Spleen (tissue), 11 donors: ENCODE data around the gene CD248. TPM values are rescaled to one million over a fixed set of nuclear protein-coding genes. Genes with fewer than 3 reads are reported as not detected.

Source experiments
- DNase-seq: peaks from one replicate; pipeline ENCODE4 v3.0.0-alpha.2; 2020
- H3K27ac ChIP-seq, 8 donors: fragments of 200-600 bp; sonication (generic) in 7 of 8; 1 replicate in 4 of 8; 2 replicates in 4 of 8; pipeline versions ENCODE4 v1.5.0 to v1.8.0; 2016 to 2021; ENCODE audit warnings: inconsistent platforms in 4 of 8, mild to moderate bottlenecking in 4 of 8, moderate library complexity in 1 of 8
- H3K27me3 ChIP-seq, 7 donors: fragments of 200-600 bp; sonication (generic) in 6 of 7; replicated peaks in 1 of 7; 1 replicate in 4 of 7; 2 replicates in 3 of 7; pipeline versions ENCODE4 v1.5.0 to v1.8.0; 2016 to 2021; ENCODE audit warnings: inconsistent platforms in 3 of 7, mild to moderate bottlenecking in 1 of 7
- H3K36me3 ChIP-seq, 6 donors: fragments of 200-600 bp; sonication (generic) in 5 of 6; 1 replicate in 4 of 6; 2 replicates in 2 of 6; pipeline versions ENCODE4 v1.5.0 to v1.8.0; 2016 to 2021; ENCODE audit warnings: inconsistent platforms in 2 of 6
- H3K4me1 ChIP-seq, 6 donors: fragments of 200-600 bp; sonication (generic) in 5 of 6; 1 replicate in 3 of 6; 2 replicates in 3 of 6; pipeline versions ENCODE4 v1.5.0 to v1.8.0; 2016 to 2021; ENCODE audit warnings: inconsistent platforms in 3 of 6
- H3K4me3 ChIP-seq, 8 donors: fragments of 200-600 bp; sonication (generic) in 7 of 8; 1 replicate in 4 of 8; 2 replicates in 4 of 8; pipeline versions ENCODE4 v1.5.0 to v1.8.0; 2016 to 2021; ENCODE audit warnings: inconsistent platforms in 4 of 8, mild to moderate bottlenecking in 4 of 8, moderate library complexity in 2 of 8
- H3K9me3 ChIP-seq, 8 donors: fragments of 200-600 bp; sonication (generic) in 7 of 8; 1 replicate in 4 of 8; 2 replicates in 4 of 8; pipeline versions ENCODE4 v1.5.0 to v1.8.0; 2016 to 2021; ENCODE audit warnings: inconsistent platforms in 4 of 8
- POLR2A ChIP-seq, 3 donors: fragments of 450-650 bp; IDR thresholded peaks; one replicate each; pipeline ENCODE4 v1.5.1; 2017; ENCODE audit warnings: antibody characterized with exemption in 3 of 3, mild to moderate bottlenecking in 1 of 3
- POLR2AphosphoS5 ChIP-seq, 3 donors: sonication (generic); formaldehyde crosslinking; IDR thresholded peaks; one replicate each; pipeline ENCODE4 v1.5.1; 2017; ENCODE audit warnings: antibody characterized with exemption in 3 of 3
- WGBS, 5 donors: extraction: QIAGEN DNeasy Blood & Tissue Kit in 3 of 5; methylation state at CpG; one replicate each; pipeline versions ENCODE4 v1.1.5 to v1.1.7; 2013 to 2018; 5-methylcytosine and 5-hydroxymethylcytosine counted together
- intact Hi-C: fragments of 100-400 bp; cut with DNase I; formaldehyde crosslinking; loops from one replicate; pipeline ENCODE4 v1.15.0; 2023; ENCODE audit warnings: low total_unique reads
- polyA plus RNA-seq, 3 donors: library from polyadenylated mRNA; stranded (reverse); fragments of 200-250 nt; gene quantifications; one replicate each; pipeline ENCODE4 v1.2.1, GENCODE V29; 2013
- total RNA-seq, 7 donors: library from RNA; depleted of rRNA in 3 of 7; stranded (reverse); fragments of >200 nt in 3 of 7; fragmentation: NEBNext Ultra II Directional in 4 of 7; extraction: Animal tissue kit (Norgen Biotek cat#: 25700) in 4 of 7; gene quantifications; one replicate each; pipeline versions ENCODE4 v1.1.0 to v1.2.1, GENCODE V29; 2016 to 2021
- TF ChIP-seq, protein P1 (sequence below), 11 experiments: fragments of 200-600 bp in 7 of 11; fragments of 450-650 bp in 4 of 11; sonication (generic) in 4 of 11; IDR thresholded peaks in 8 of 11; conservative IDR thresholded peaks in 3 of 11; 1 replicate in 7 of 11; 2 replicates in 4 of 11; pipeline versions ENCODE4 v1.4.0 to v1.8.0; 2016 to 2021; ENCODE audit warnings: antibody characterized with exemption in 11 of 11, inconsistent platforms in 4 of 11, mild to moderate bottlenecking in 1 of 11
- donor health status: healthy with polysubstance abuse.
- donor health status: DM: no; HTN: no; CAD: no; lungs with moderate emphysema.
- donor health status: DM: no; HTN: no; CAD: no.
- donor health status: Bipolar disorder and iron deficiency.
- donor health status: healthy.
- donor health status: DM: no; HTN: no; CAD: no.
- donor health status: DM: yes; HTN: yes; CAD: no.

The CD248 gene
- total and polyA plus RNA-seq, 10 donors: 1.7 to 15.7 (median 4.9) TPM

GRCh38 chr11:66294626-66295620 lies 21.9 kb downstream of the CD248 start:
- intact Hi-C loops: no loop called here
- no peak overlapping the region for H3K4me3 ChIP-seq
- no peaks in the 10 kb centered on the region for H3K36me3 ChIP-seq
- TF ChIP-seq POLR2AphosphoS5 (IDR thresholded peaks at IDR 0.05): no peak
- TF ChIP-seq, protein P1, sequence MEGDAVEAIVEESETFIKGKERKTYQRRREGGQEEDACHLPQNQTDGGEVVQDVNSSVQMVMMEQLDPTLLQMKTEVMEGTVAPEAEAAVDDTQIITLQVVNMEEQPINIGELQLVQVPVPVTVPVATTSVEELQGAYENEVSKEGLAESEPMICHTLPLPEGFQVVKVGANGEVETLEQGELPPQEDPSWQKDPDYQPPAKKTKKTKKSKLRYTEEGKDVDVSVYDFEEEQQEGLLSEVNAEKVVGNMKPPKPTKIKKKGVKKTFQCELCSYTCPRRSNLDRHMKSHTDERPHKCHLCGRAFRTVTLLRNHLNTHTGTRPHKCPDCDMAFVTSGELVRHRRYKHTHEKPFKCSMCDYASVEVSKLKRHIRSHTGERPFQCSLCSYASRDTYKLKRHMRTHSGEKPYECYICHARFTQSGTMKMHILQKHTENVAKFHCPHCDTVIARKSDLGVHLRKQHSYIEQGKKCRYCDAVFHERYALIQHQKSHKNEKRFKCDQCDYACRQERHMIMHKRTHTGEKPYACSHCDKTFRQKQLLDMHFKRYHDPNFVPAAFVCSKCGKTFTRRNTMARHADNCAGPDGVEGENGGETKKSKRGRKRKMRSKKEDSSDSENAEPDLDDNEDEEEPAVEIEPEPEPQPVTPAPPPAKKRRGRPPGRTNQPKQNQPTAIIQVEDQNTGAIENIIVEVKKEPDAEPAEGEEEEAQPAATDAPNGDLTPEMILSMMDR (IDR thresholded peaks at IDR 0.05 in 8 of 11, conservative IDR thresholded peaks at IDR 0.05 in 3 of 11): no peak
- TF ChIP-seq POLR2A (IDR thresholded peaks at IDR 0.05): no peak
- H3K9me3 ChIP-seq: no peaks in the 10 kb centered on the region
- DNase-seq: no peak
- H3K27ac ChIP-seq: no peak overlapping the region
- H3K4me1 ChIP-seq: peaks cover 3 to 28% (median 16%) of the 10 kb centered on the region in 6 donors
- WGBS, 5 donors: 80 to 87% (median 82%) methylated on average over 53 to 123 of the region's 123 CpGs
- peaks cover 0 to 73% (median 37%) of the 10 kb centered on the region in 7 donors for H3K27me3 ChIP-seq

- peaks cover 7 to 35% (median 24%) of the 10 kb centered on the region in 6 donors for H3K4me1 ChIP-seq
- 80 to 92% (median 82%) methylated on average over 20 to 30 of the region's 30 CpGs for WGBS, 5 donors
- intact Hi-C loops: no loop called here
Measured at GRCh38 chr11:66293777-66294625, 22.8 kb downstream of the CD248 start.

DNA sequence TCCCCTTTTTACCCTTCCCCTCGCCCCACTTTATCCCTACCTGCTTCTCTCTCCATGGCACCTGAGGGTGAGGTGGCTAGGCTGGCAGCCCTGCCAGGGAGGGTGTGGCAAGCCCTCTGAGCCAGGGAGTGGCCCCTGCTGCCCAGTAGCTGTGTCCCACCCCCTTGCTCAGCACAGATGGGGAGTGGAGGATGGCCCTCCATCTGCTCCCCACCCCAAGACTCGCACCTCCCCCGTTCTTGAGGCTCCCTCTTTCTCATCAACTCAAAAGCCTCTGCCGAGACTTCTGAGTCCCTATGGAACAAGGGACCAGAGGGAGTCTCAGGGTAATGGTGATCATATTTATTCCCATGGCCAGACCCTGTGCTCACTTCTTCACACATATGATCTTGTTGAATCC lies 23.5 kb downstream of the CD248 start:
- TF ChIP-seq POLR2AphosphoS5 (IDR thresholded peaks at IDR 0.05) (no peak), POLR2A (IDR thresholded peaks at IDR 0.05) (no peak)
- TF ChIP-seq, protein P1 (IDR thresholded peaks at IDR 0.05 in 8 of 11, conservative IDR thresholded peaks at IDR 0.05 in 3 of 11): no peak
- no peak overlapping the region for H3K4me3 ChIP-seq
- H3K27ac ChIP-seq: no peak overlapping the region
- no peaks in the 10 kb centered on the region for H3K36me3 ChIP-seq
- intact Hi-C loops: no loop called here
- H3K27me3 ChIP-seq: peaks cover 0 to 73% (median 37%) of the 10 kb centered on the region in 7 donors
- 79 to 91% (median 82%) methylated on average over 3 to 4 of the region's 4 CpGs for whole genome bisulfite sequencing, 5 donors
- H3K4me1 ChIP-seq: peaks cover 8 to 38% (median 27%) of the 10 kb centered on the region in 6 donors
- DNase-seq: no peak
- no peaks in the 10 kb centered on the region for H3K9me3 ChIP-seq

More at GRCh38 chr11:66293777-66294625, 22.8 kb downstream of the CD248 start:
- TF ChIP-seq POLR2A (IDR thresholded peaks at IDR 0.05) (no peak), POLR2AphosphoS5 (IDR thresholded peaks at IDR 0.05) (no peak)
- TF ChIP-seq, protein P1 (IDR thresholded peaks at IDR 0.05 in 8 of 11, conservative IDR thresholded peaks at IDR 0.05 in 3 of 11): no peak
- Histone ChIP-seq H3K27ac (no peak overlapping the region), H3K27me3 (peaks cover 0 to 73% (median 37%) of the 10 kb centered on the region in 7 donors), H3K4me3 (no peak overlapping the region), H3K9me3 (no peaks in the 10 kb centered on the region), H3K36me3 (no peaks in the 10 kb centered on the region)
- no peak for DNase-seq
